K562 (cell line): ENCODE measurements around the gene SCAF11. TPM values are rescaled to one million over a fixed set of nuclear protein-coding genes. Genes with fewer than 3 reads are reported as not detected.

ENCODE experiments used
- ADNP ChIP-seq: fragments of 200-800 bp; sonication (Bioruptor generic); IDR thresholded peaks from 2 replicates; pipeline ENCODE4 v1.6.1; 2016; ENCODE audit warnings: missing genetic modification characterization, missing compliant biosample characterization
- FOXK2 ChIP-seq, 2 experiments: fragments of 450-650 bp; IDR thresholded peaks in 1 of 2; conservative IDR thresholded peaks in 1 of 2; 2 replicates each; pipeline ENCODE4 v1.6.1; 2016; ENCODE audit warnings: low read depth in 2 of 2, mild to moderate bottlenecking in 1 of 2
- HDAC8 ChIP-seq: fragments of 450-650 bp; IDR thresholded peaks from 2 replicates; pipeline ENCODE4 v1.6.1; 2016; ENCODE audit warnings: mild to moderate bottlenecking, missing genetic modification characterization, moderate library complexity, missing compliant biosample characterization
- MAFG ChIP-seq: fragments of 450-650 bp; conservative IDR thresholded peaks from 2 replicates; pipeline ENCODE4 v1.6.1; 2016; ENCODE audit warnings: missing genetic modification characterization, missing compliant biosample characterization
- RNF219 ChIP-seq: fragments of 250-450 bp; sonication (Bioruptor Pico); IDR thresholded peaks from 2 replicates; pipeline ENCODE4 v1.5.0; 2022; ENCODE audit warnings: mild to moderate bottlenecking
- RREB1 ChIP-seq: fragments of 250-450 bp; sonication (Bioruptor Pico); IDR thresholded peaks from 2 replicates; pipeline ENCODE4 v1.4.0; 2020
- SIX5 ChIP-seq, 2 experiments: IDR thresholded peaks; 2 replicates each; pipeline ENCODE4 v1.6.1; 2011; ENCODE audit warnings: low read length in 2 of 2, borderline replicate concordance in 1 of 2, low read depth in 1 of 2, mild to moderate bottlenecking in 1 of 2, moderate library complexity in 1 of 2; ENCODE audit not compliant: insufficient read depth in 1 of 2
- TAF7 ChIP-seq: fragments of 450-650 bp; IDR thresholded peaks from 2 replicates; pipeline ENCODE4 v1.6.1; 2016; ENCODE audit warnings: missing genetic modification characterization, missing compliant biosample characterization
- THAP12 ChIP-seq: fragments of 250-450 bp; sonication (Bioruptor Pico); IDR thresholded peaks from 2 replicates; pipeline ENCODE4 v1.9.0; 2021; ENCODE audit warnings: mild to moderate bottlenecking, inconsistent platforms
- ZFP30 ChIP-seq: fragments of 250-450 bp; sonication (Bioruptor Pico); IDR thresholded peaks from 2 replicates; pipeline ENCODE4 v1.8.0; 2022; ENCODE audit warnings: moderate library complexity, mild to moderate bottlenecking, inconsistent platforms, borderline replicate concordance
- ZNF354B ChIP-seq: fragments of 250-450 bp; sonication (Bioruptor Pico); IDR thresholded peaks from 2 replicates; pipeline ENCODE4 v1.4.0; 2020
- ZNF384 ChIP-seq: IDR thresholded peaks from 2 replicates; pipeline ENCODE4 v1.6.1; 2012; ENCODE audit warnings: low read depth, low read length, improper control_type of control experiment
- ZNF395 ChIP-seq: fragments of 200-800 bp; sonication (Bioruptor generic); IDR thresholded peaks from 2 replicates; pipeline ENCODE4 v1.6.1; 2017; ENCODE audit warnings: missing genetic modification characterization, missing compliant biosample characterization
- ZNF444 ChIP-seq: fragments of 250-450 bp; sonication (Bioruptor Pico); IDR thresholded peaks from 2 replicates; pipeline ENCODE4 v1.4.0; 2020; ENCODE audit warnings: mild to moderate bottlenecking, moderate library complexity
- polyA plus RNA-seq, 8 experiments: library from polyadenylated mRNA; depleted of rRNA in 4 of 8; stranded (reverse) in 5 of 8; unstranded in 3 of 8; fragments of >200 nt; fragmentation: Nextera tagmentation in 2 of 8; fragmentation: Illumina TruSeq in 1 of 8; extraction: Ambion mirVana in 2 of 8; extraction: Trizol in 1 of 8; gene quantifications; 2 replicates each; pipeline versions ENCODE4 v1.2.1 to v1.2.3, GENCODE V29; 2011 to 2014; ENCODE audit warnings: inconsistent platforms in 1 of 8, missing spikeins in 1 of 8
- total RNA-seq, 7 experiments: library from RNA; depleted of rRNA in 6 of 7; stranded (reverse); fragments of >200 nt in 6 of 7; fragmentation: Illumina TruSeq in 2 of 7; extraction: Trizol in 2 of 7; gene quantifications; 2 replicates each; pipeline versions ENCODE4 v1.2.1 to v1.2.3, GENCODE V29; 2011 to 2021; ENCODE audit warnings: low replicate concordance in 1 of 7

SCAF11 gene
- total and polyA plus RNA-seq, 9 of the 15 experiments (the other 6 are each of a cell fraction or from before 2014, with no cell fraction given): 30.4 to 119 (median 80.0) TPM

GRCh38 chr12:45991284-45992249 is 1.2 kb upstream of the SCAF11 start (continued):
- no peak for TF ChIP-seq ZFP30
- TF ChIP-seq TAF7 (tag): peak; percentile 76
- peak; percentile 59 to 68; a peak in 2 of 4 replicates for TF ChIP-seq FOXK2 (conservative IDR thresholded peaks at IDR 0.05 in 1 of 2, IDR thresholded peaks at IDR 0.05 in 1 of 2; ENCODE audit: low read depth in 2 of 2)
- no peak for TF ChIP-seq ZNF444 (CRISPR knock-in tag)
- no peak for TF ChIP-seq RNF219 (CRISPR knock-in tag)
- TF ChIP-seq MAFG (tag): no peak
- TF ChIP-seq SIX5 (IDR thresholded peaks at IDR 0.05; ENCODE audit: borderline replicate concordance in 1 of 2, insufficient read depth in 1 of 2, low read depth in 1 of 2, low read length in 2 of 2): no peak
- TF ChIP-seq ZNF384: no peak
- TF ChIP-seq RREB1 (CRISPR knock-in tag): no peak
- peak; percentile 48; the same call in 1 of the 2 replicates for TF ChIP-seq ADNP (tag)
- no peak for TF ChIP-seq ZNF354B (CRISPR knock-in tag)
- peak; percentile 82 for TF ChIP-seq ZNF395 (CRISPR knock-in tag)
- no peak for TF ChIP-seq THAP12 (CRISPR knock-in tag)
- TF ChIP-seq HDAC8 (tag): no peak
